Measurements from ENCODE around the gene PDE4D.

- TF ChIP-seq CTCF (IDR thresholded peaks at IDR 0.05) (no peak), POLR2A (IDR thresholded peaks at IDR 0.05) (no peak)
Measured at GRCh38 chr5:59125011-59125961, 768.2 kb downstream of the PDE4D start.
